Measurements from ENCODE around the gene WNT2B. TPM values are rescaled to one million over a fixed set of nuclear protein-coding genes. Genes with fewer than 3 reads are reported as not detected.

The WNT2B gene
- total and polyA plus RNA-seq, 9 of the 15 experiments (the other 6 are each of a cell fraction or from before 2014, with no cell fraction given) = 0.02 to 0.06 (median 0.04) TPM; not detected in 3

DNA sequence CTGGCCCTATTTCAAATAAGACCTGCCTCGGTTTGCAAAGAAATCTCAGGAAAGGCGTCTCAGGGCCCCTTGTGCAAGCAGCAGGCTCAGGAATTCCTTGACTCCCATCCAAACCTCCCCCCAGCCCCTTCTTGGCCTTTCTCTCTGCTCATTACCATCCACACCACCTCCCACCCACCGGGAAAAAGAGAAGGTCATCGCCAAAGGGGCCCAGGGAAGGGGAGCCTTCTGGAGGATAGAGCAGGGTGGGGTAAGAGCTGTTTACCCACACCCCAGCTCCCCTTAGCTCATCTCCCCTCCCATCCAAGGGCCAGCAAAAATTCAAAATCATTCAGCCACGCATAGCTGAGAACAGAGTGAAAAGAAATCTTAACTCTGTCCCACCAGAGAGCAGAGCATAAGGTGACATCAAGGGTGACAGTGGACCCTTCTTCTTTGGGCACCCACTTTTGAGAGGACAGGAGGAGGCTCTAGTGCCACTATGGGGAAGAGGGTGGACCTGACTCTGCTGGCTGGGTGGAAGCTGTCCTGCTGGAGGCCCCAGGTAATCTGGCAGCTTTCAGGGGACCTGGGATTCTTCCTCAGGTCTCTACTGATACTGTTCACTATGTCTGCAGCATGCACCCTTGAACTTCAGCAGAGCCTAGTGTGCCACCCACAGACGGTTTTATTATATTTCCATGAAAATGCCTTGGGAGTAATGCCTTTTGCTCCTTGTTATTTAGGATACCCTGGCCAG lies 3.9 kb upstream of the WNT2B start:
- Histone ChIP-seq H3K9me1 (ENCODE audit: control insufficient read depth, insufficient read depth, low read length) (no peaks in the 10 kb centered on the region), H3K9ac (ENCODE audit: insufficient read depth in 1 of 2, low read depth in 2 of 2, low read length in 2 of 2) (no peak overlapping the region), H3K9me3 (replicated peaks; ENCODE audit: control insufficient read depth, insufficient read depth, low read depth, low read length) (no peaks in the 10 kb centered on the region), H3K4me3 (no peak overlapping the region), H3K27ac (ENCODE audit: extremely low read depth, low read depth, low read length) (no peak overlapping the region), H3K27me3 (ENCODE audit: control insufficient read depth in 2 of 2, insufficient read depth in 2 of 2, low read length in 2 of 2) (peaks cover 46 to 88% of the 10 kb centered on the region in 2 experiments), H3K36me3 (ENCODE audit: control insufficient read depth, insufficient read depth, low read length) (no peaks in the 10 kb centered on the region), H4K20me1 (replicated peaks; ENCODE audit: control insufficient read depth, insufficient read depth, low read length) (0 out of 2 replicates have a peak, but pooled peaks cover 4% of the 10 kb centered on the region), H3K4me2 (ENCODE audit: insufficient read depth, low read length) (no peak overlapping the region), H2AFZ (ENCODE audit: low read depth, low read length) (no peak overlapping the region), H3K79me2 (ENCODE audit: control insufficient read depth, insufficient read depth, low read length) (no peaks in the 10 kb centered on the region), H3K4me1 (replicated peaks in 1 of 2; ENCODE audit: control insufficient read depth in 2 of 2, insufficient read depth in 2 of 2, low read length in 2 of 2) (peaks cover 0 to 34% of the 10 kb centered on the region in 2 experiments; a peak in 4 of 5 replicates)
- FAIRE-seq = no peak
- in situ Hi-C loops (cut with MboI) (loop anchor here (5.0 kb wide), 1 partner anchor 202 kb away; the partner anchor contains the start of gene RHOC), intact Hi-C loops (cut with micrococcal nuclease) (no loop called here)
- WGBS (ENCODE audit: insufficient coverage, low coverage, missing lambda C conversion rate) = under 1% methylated on average over 6 of the region's 6 CpGs
- BruUV-seq (replicated peaks) = no TSS peak
- ATAC-seq = no peak
- TF ChIP-seq POLR2AphosphoS2 (IDR thresholded peaks at IDR 0.05; ENCODE audit: low read length) = no peak
- TF ChIP-seq PTTG1 (tag; IDR thresholded peaks at IDR 0.05; ENCODE audit: low read depth) = no peak
- TF ChIP-seq HMG20A (CRISPR knock-in tag; conservative IDR thresholded peaks at IDR 0.05) = no peak
- TF ChIP-seq ZNF584 (CRISPR knock-in tag; IDR thresholded peaks at IDR 0.05; ENCODE audit: low read depth) = no peak
- TF ChIP-seq CREM (IDR thresholded peaks at IDR 0.05; ENCODE audit: low read depth) = no peak
- TF ChIP-seq CBFB (CRISPR knock-in tag; IDR thresholded peaks at IDR 0.05) = no peak
- TF ChIP-seq ZFX (CRISPR knock-in tag; IDR thresholded peaks at IDR 0.05) = no peak
- no peak for TF ChIP-seq ZNF583 (CRISPR knock-in tag; IDR thresholded peaks at IDR 0.05)
- TF ChIP-seq RBM34 (IDR thresholded peaks at IDR 0.05; ENCODE audit: borderline replicate concordance, insufficient read depth, low read length) = no peak
- TF ChIP-seq NUFIP1 (IDR thresholded peaks at IDR 0.05; ENCODE audit: partially characterized antibody) = no peak
- TF ChIP-seq ZNF175 (CRISPR knock-in tag; IDR thresholded peaks at IDR 0.05; ENCODE audit: low read depth) = no peak
- TF ChIP-seq, protein P1, sequence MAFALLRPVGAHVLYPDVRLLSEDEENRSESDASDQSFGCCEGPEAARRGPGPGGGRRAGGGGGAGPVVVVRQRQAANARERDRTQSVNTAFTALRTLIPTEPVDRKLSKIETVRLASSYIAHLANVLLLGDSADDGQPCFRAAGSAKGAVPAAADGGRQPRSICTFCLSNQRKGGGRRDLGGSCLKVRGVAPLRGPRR (CRISPR knock-in tag; IDR thresholded peaks at IDR 0.05) = no peak
- no peak for TF ChIP-seq ARID1B (IDR thresholded peaks at IDR 0.05)
- DNase-seq (ENCODE audit: extremely low read depth in 1 of 4, low spot score in 3 of 4) = no peak
- CTCF ChIA-PET (ENCODE audit: low intra/inter-chr PET ratio) = no interaction called here
- POLR2A ChIA-PET = interaction anchor here (0.6 to 1.0 kb wide), 3 partner anchors 9 to 411 kb away, joined by 3 to 4 read pairs (median 3); no protein-coding TSS in a partner anchor

Data from K562 (cell line).